ENCODE results near the gene ATXN7. TPM values are rescaled to one million over a fixed set of nuclear protein-coding genes. Genes with fewer than 3 reads are reported as not detected.

ATXN7 gene
- polyA plus RNA-seq, 1 donor from 2014 or later = 6.7 TPM

DNA sequence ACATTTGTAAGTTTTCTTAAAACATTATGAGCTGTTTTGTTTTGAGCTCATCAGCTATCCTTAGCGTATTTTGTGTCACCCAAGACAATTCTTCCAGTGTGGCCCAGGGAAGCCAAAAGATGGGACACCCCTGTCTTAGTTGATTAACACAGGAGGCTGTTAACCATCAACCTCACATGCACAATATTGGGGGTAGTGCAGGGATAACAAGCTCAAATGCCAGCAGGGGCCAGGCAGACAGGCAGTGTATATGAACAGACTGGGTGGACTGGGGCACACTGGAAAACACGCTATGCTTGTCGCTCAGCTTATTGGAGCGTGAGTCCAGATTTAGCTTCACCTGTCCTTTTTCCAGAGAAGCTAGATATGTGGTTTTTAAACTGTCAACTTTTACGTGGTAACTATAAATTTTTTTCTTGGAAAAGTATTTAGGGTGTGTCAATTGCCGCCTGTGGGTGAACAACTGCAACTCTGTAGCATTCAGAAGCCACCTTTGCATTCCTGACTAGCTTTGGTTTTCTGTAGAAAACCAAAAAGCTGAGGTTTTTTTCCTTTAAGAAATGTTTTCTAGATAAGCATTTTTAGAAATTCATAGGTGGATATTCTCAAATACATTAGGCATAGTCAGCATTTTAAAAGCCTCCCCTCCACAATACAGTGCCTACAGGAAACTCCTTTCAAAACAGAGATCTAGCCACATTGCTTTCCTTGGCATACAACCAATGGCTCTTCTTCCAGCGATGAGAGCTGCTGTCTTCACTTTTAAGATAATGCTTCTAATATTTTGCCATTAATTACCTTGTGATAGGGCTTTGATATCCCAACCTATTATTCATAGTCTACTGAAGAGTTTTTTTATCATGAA is 145.1 kb downstream of the ATXN7 start:
- Histone ChIP-seq H3K27ac (ENCODE audit: low read length) (no peak overlapping the region), H3K4me2 (ENCODE audit: low read length) (no peak overlapping the region), H4K20me1 (ENCODE audit: insufficient read depth) (no peaks in the 10 kb centered on the region), H3K4me3 (ENCODE audit: low read length) (no peak overlapping the region), H3K9ac (ENCODE audit: low read length) (no peak overlapping the region), H3K9me2 (ENCODE audit: insufficient read depth, low read length) (no peaks in the 10 kb centered on the region), H3K27me3 (ENCODE audit: insufficient read depth, low read depth, low read length) (no peaks in the 10 kb centered on the region), H3K9me3 (ENCODE audit: low read length) (no peaks in the 10 kb centered on the region), H3K79me2 (replicated peaks; ENCODE audit: insufficient read depth, low read length) (no peaks in the 10 kb centered on the region), H3K36me3 (ENCODE audit: insufficient read depth, low read length) (peaks cover 9% of the 10 kb centered on the region), H3F3A (ENCODE audit: insufficient read depth, low read length, poor library complexity, severe bottlenecking) (no peaks in the 10 kb centered on the region), H2AFZ (ENCODE audit: low read depth, low read length) (no peak overlapping the region)
- TF ChIP-seq MXI1 (conservative IDR thresholded peaks at IDR 0.05; ENCODE audit: poor library complexity, severe bottlenecking) (no peak), TAF1 (IDR thresholded peaks at IDR 0.05; ENCODE audit: low read depth) (no peak)

DNA sequence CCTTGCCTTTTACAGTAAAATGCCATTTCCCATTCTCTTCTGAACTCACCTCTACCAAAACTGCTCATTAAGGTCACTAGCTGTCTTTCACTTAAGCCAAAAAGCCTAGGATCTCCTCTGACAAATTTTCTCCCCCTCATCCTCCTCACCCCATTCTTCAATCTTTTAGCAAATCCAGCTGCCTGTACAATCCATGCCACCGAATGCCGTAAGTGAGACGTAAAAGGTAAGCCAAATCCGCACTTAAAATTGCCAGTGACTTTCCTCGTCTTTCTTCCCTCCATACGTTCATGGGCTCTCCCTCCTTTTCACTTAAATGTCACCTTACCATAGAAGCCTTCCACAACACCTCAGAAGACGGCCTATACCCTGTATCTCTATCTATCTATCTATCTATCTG is 145.9 kb downstream of the ATXN7 start:
- Histone ChIP-seq H3K4me3 (ENCODE audit: low read length) (no peak overlapping the region), H3K9me3 (ENCODE audit: low read length) (no peaks in the 10 kb centered on the region), H3K9ac (ENCODE audit: low read length) (no peak overlapping the region), H3K4me2 (ENCODE audit: low read length) (no peak overlapping the region), H3F3A (ENCODE audit: insufficient read depth, low read length, poor library complexity, severe bottlenecking) (no peaks in the 10 kb centered on the region), H3K36me3 (ENCODE audit: insufficient read depth, low read length) (peaks cover 9% of the 10 kb centered on the region), H2AFZ (ENCODE audit: low read depth, low read length) (no peak overlapping the region), H3K27ac (ENCODE audit: low read length) (no peak overlapping the region), H3K79me2 (replicated peaks; ENCODE audit: insufficient read depth, low read length) (no peaks in the 10 kb centered on the region), H4K20me1 (ENCODE audit: insufficient read depth) (no peaks in the 10 kb centered on the region), H3K27me3 (ENCODE audit: insufficient read depth, low read depth, low read length) (no peaks in the 10 kb centered on the region), H3K9me2 (ENCODE audit: insufficient read depth, low read length) (no peaks in the 10 kb centered on the region)
- TF ChIP-seq EP300 (conservative IDR thresholded peaks at IDR 0.05; ENCODE audit: poor library complexity, severe bottlenecking) = no peak
- no peak for TF ChIP-seq EZH2 (IDR thresholded peaks at IDR 0.05; ENCODE audit: borderline replicate concordance, insufficient read depth, low read length, poor library complexity, severe bottlenecking)
- no peak for TF ChIP-seq MXI1 (conservative IDR thresholded peaks at IDR 0.05; ENCODE audit: poor library complexity, severe bottlenecking)
- TF ChIP-seq TAF1 (IDR thresholded peaks at IDR 0.05; ENCODE audit: low read depth) = no peak
- TF ChIP-seq SMC3 (conservative IDR thresholded peaks at IDR 0.05; ENCODE audit: poor library complexity) = no peak
- no peak for TF ChIP-seq POLR2AphosphoS5 (IDR thresholded peaks at IDR 0.05)
- TF ChIP-seq, protein P1, sequence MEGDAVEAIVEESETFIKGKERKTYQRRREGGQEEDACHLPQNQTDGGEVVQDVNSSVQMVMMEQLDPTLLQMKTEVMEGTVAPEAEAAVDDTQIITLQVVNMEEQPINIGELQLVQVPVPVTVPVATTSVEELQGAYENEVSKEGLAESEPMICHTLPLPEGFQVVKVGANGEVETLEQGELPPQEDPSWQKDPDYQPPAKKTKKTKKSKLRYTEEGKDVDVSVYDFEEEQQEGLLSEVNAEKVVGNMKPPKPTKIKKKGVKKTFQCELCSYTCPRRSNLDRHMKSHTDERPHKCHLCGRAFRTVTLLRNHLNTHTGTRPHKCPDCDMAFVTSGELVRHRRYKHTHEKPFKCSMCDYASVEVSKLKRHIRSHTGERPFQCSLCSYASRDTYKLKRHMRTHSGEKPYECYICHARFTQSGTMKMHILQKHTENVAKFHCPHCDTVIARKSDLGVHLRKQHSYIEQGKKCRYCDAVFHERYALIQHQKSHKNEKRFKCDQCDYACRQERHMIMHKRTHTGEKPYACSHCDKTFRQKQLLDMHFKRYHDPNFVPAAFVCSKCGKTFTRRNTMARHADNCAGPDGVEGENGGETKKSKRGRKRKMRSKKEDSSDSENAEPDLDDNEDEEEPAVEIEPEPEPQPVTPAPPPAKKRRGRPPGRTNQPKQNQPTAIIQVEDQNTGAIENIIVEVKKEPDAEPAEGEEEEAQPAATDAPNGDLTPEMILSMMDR (IDR thresholded peaks at IDR 0.05; ENCODE audit: poor library complexity, severe bottlenecking) = no peak
- TF ChIP-seq, protein P2, sequence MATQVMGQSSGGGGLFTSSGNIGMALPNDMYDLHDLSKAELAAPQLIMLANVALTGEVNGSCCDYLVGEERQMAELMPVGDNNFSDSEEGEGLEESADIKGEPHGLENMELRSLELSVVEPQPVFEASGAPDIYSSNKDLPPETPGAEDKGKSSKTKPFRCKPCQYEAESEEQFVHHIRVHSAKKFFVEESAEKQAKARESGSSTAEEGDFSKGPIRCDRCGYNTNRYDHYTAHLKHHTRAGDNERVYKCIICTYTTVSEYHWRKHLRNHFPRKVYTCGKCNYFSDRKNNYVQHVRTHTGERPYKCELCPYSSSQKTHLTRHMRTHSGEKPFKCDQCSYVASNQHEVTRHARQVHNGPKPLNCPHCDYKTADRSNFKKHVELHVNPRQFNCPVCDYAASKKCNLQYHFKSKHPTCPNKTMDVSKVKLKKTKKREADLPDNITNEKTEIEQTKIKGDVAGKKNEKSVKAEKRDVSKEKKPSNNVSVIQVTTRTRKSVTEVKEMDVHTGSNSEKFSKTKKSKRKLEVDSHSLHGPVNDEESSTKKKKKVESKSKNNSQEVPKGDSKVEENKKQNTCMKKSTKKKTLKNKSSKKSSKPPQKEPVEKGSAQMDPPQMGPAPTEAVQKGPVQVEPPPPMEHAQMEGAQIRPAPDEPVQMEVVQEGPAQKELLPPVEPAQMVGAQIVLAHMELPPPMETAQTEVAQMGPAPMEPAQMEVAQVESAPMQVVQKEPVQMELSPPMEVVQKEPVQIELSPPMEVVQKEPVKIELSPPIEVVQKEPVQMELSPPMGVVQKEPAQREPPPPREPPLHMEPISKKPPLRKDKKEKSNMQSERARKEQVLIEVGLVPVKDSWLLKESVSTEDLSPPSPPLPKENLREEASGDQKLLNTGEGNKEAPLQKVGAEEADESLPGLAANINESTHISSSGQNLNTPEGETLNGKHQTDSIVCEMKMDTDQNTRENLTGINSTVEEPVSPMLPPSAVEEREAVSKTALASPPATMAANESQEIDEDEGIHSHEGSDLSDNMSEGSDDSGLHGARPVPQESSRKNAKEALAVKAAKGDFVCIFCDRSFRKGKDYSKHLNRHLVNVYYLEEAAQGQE (IDR thresholded peaks at IDR 0.05; ENCODE audit: borderline replicate concordance) = no peak
- TF ChIP-seq RAD21 (conservative IDR thresholded peaks at IDR 0.05) = no peak
